SK-N-SH (cell line): ENCODE results near the gene SNX22. TPM values are rescaled to one million over a fixed set of nuclear protein-coding genes. Genes with fewer than 3 reads are reported as not detected.

ENCODE experiments used
- CTCF ChIA-PET: fragments of 300-600, 350-600 bp; formaldehyde crosslinking; extraction: SDS; loops from one replicate; lab custom pipeline; 2021; lab: Yijun Ruan, JAX
- POLR2A ChIA-PET: fragments of 350-600 bp; sonication (Branson Sonifier 250); formaldehyde crosslinking; extraction: SDS; loops from one replicate; lab custom pipeline; 2020; ENCODE audit warnings: antibody characterized with exemption, inconsistent platforms; lab: Yijun Ruan, JAX
- DNase-seq: peaks from one replicate; pipeline ENCODE4 v3.0.0; 2012
- H2AFZ ChIP-seq: fragments of 200-600 bp; sonication (generic); 2 replicates; pipeline ENCODE4 v1.8.1; 2016; ENCODE audit warnings: antibody characterized with exemption, mild to moderate bottlenecking, low read depth
- H3F3A ChIP-seq: fragments of 200-600 bp; sonication (generic); replicated peaks from 2 replicates; pipeline ENCODE3; 2016; ENCODE audit warnings: antibody characterized with exemption, mild to moderate bottlenecking; ENCODE audit not compliant: insufficient read depth
- H3K27ac ChIP-seq, 2 experiments: fragments of 200-500 bp in 1 of 2; fragments of 200-600 bp in 1 of 2; sonication (Bioruptor generic) in 1 of 2; sonication (generic), shearing (Covaris generic) in 1 of 2; 2 replicates each; pipeline versions ENCODE4 v1.5.1 to v1.6.1; 2014 to 2016; ENCODE audit warnings: low read depth in 2 of 2, inconsistent platforms in 1 of 2, low read length in 1 of 2, mild to moderate bottlenecking in 1 of 2, mixed read lengths in 1 of 2
- H3K27me3 ChIP-seq: fragments of 200-600 bp; sonication (generic), shearing (Covaris generic); 2 replicates; pipeline ENCODE4 v1.6.1; 2016; ENCODE audit warnings: mixed run types; ENCODE audit not compliant: insufficient read depth
- H3K36me3 ChIP-seq, 2 experiments: fragments of 200-500 bp in 1 of 2; fragments of 200-600 bp in 1 of 2; sonication (Bioruptor generic) in 1 of 2; sonication (generic) in 1 of 2; replicated peaks in 1 of 2; 2 replicates each; pipeline versions ENCODE3 to v1.5.1; 2014 to 2016; ENCODE audit warnings: low read length in 1 of 2, mild to moderate bottlenecking in 1 of 2; ENCODE audit not compliant: insufficient read depth in 2 of 2, control insufficient read depth in 1 of 2
- H3K4me1 ChIP-seq, 2 experiments: fragments of 200-500 bp in 1 of 2; fragments of 200-600 bp in 1 of 2; sonication (Bioruptor generic) in 1 of 2; sonication (generic), shearing (Covaris generic) in 1 of 2; 2 replicates each; pipeline versions ENCODE4 v1.5.1 to v1.6.1; 2014 to 2016; ENCODE audit warnings: low read depth in 1 of 2, low read length in 1 of 2, mixed run types in 1 of 2; ENCODE audit not compliant: insufficient read depth in 2 of 2, control insufficient read depth in 1 of 2
- H3K4me2 ChIP-seq: fragments of 200-600 bp; sonication (generic), shearing (Covaris generic); 2 replicates; pipeline ENCODE4 v1.6.1; 2017; ENCODE audit warnings: mixed run types
- H3K4me3 ChIP-seq, 2 experiments: fragments of 200-500 bp in 1 of 2; fragments of 200-600 bp in 1 of 2; sonication (Bioruptor generic) in 1 of 2; sonication (generic), shearing (Covaris generic) in 1 of 2; 2 replicates each; pipeline versions ENCODE4 v1.5.1 to v1.8.1; 2014 to 2016; ENCODE audit warnings: low read depth in 2 of 2, inconsistent platforms in 1 of 2, low read length in 1 of 2, mild to moderate bottlenecking in 1 of 2, mixed read lengths in 1 of 2, moderate library complexity in 1 of 2
- H3K79me2 ChIP-seq: fragments of 200-600 bp; sonication (generic); 2 replicates; pipeline ENCODE4 v1.8.1; 2017; ENCODE audit warnings: mild to moderate bottlenecking; ENCODE audit not compliant: insufficient read depth
- H3K9ac ChIP-seq: fragments of 200-600 bp; sonication (generic); 2 replicates; pipeline ENCODE4 v1.6.1; 2017; ENCODE audit warnings: mixed run types
- H3K9me2 ChIP-seq: fragments of 200-600 bp; sonication (generic); 2 replicates; pipeline ENCODE4 v1.6.1; 2017; ENCODE audit warnings: mixed run types
- H3K9me3 ChIP-seq: fragments of 200-600 bp; sonication (generic); 2 replicates; pipeline ENCODE4 v1.6.1; 2017; ENCODE audit warnings: mixed run types, mild to moderate bottlenecking, moderate library complexity
- H4K20me1 ChIP-seq: fragments of 200-600 bp; sonication (generic); 2 replicates; pipeline ENCODE4 v1.6.1; 2017; ENCODE audit warnings: mild to moderate bottlenecking, mixed run types; ENCODE audit not compliant: insufficient read depth
- CHD2 ChIP-seq: fragments of 150-350 bp; IDR thresholded peaks from 2 replicates; pipeline ENCODE4 v1.6.1; 2018; ENCODE audit warnings: low read length; ENCODE audit not compliant: partially characterized antibody
- CTCF ChIP-seq: fragments of 200-600 bp; sonication (generic); IDR thresholded peaks from 2 replicates; pipeline ENCODE4 v1.6.1; 2017; ENCODE audit warnings: antibody characterized with exemption, mild to moderate bottlenecking, moderate library complexity
- FOSL2 ChIP-seq: IDR thresholded peaks from 2 replicates; pipeline ENCODE4 v1.4.0; 2012; ENCODE audit warnings: low read depth, mild to moderate bottlenecking, moderate library complexity, borderline replicate concordance
- FOXJ3 ChIP-seq: sonication (generic); formaldehyde crosslinking; IDR thresholded peaks from 2 replicates; pipeline ENCODE4 v1.5.1; 2020; ENCODE audit warnings: mild to moderate bottlenecking, missing genetic modification reagents
- JUND ChIP-seq: IDR thresholded peaks from 2 replicates; pipeline ENCODE4 v1.4.0; 2012
- MAX ChIP-seq: IDR thresholded peaks from 2 replicates; pipeline ENCODE4 v1.4.0; 2012; ENCODE audit warnings: low read depth
- MEF2A ChIP-seq: IDR thresholded peaks from 2 replicates; pipeline ENCODE4 v1.4.0; 2012; ENCODE audit warnings: low read depth, borderline replicate concordance
- NFIC ChIP-seq: IDR thresholded peaks from 2 replicates; pipeline ENCODE4 v1.4.0; 2012; ENCODE audit warnings: borderline replicate concordance
- NRF1 ChIP-seq: IDR thresholded peaks from 2 replicates; pipeline ENCODE4 v1.6.1; 2012; ENCODE audit warnings: low read depth, mild to moderate bottlenecking, low read length
- POLR2AphosphoS5 ChIP-seq: IDR thresholded peaks from 2 replicates; pipeline ENCODE4 v1.6.1; 2012; ENCODE audit warnings: low read depth, low read length
- RFX5 ChIP-seq: IDR thresholded peaks from 2 replicates; pipeline ENCODE4 v1.6.1; 2012; ENCODE audit warnings: mild to moderate bottlenecking, improper control_type of control experiment, low read length
- SIN3A ChIP-seq: IDR thresholded peaks from 2 replicates; pipeline ENCODE4 v1.6.1; 2012; ENCODE audit warnings: low read depth, mild to moderate bottlenecking, low read length, moderate library complexity, borderline replicate concordance
- SMC3 ChIP-seq: IDR thresholded peaks from 2 replicates; pipeline ENCODE4 v1.6.1; 2012; ENCODE audit warnings: low read depth, low read length, improper control_type of control experiment
- TCF12 ChIP-seq: IDR thresholded peaks from 2 replicates; pipeline ENCODE4 v1.4.0; 2012
- TEAD4 ChIP-seq: IDR thresholded peaks from 2 replicates; pipeline ENCODE4 v1.4.0; 2012; ENCODE audit warnings: mild to moderate bottlenecking, borderline replicate concordance; ENCODE audit not compliant: insufficient read depth
- USF2 ChIP-seq: fragments of 150-350 bp; IDR thresholded peaks from 2 replicates; pipeline ENCODE4 v1.6.1; 2017; ENCODE audit warnings: antibody characterized with exemption, low read length, low read depth, borderline replicate concordance
- YY1 ChIP-seq: IDR thresholded peaks from 2 replicates; pipeline ENCODE4 v1.4.0; 2012; ENCODE audit warnings: low read depth, mild to moderate bottlenecking
- ZBTB33 ChIP-seq: IDR thresholded peaks from 2 replicates; pipeline ENCODE4 v1.4.0; 2012; ENCODE audit warnings: low read depth, borderline replicate concordance
- WGBS: methylation state at CpG from one replicate; pipeline ENCODE4 v1.1.6; 2017; ENCODE audit warnings: low lambda C conversion rate; 5-methylcytosine and 5-hydroxymethylcytosine counted together
- polyA plus RNA-seq, 3 experiments: library from polyadenylated mRNA; depleted of rRNA; stranded (reverse); fragments of >200 nt; gene quantifications; 2 replicates each; pipeline ENCODE4 v1.2.3, GENCODE V29; 2012

Gene SNX22
- polyA plus RNA-seq, 1 of the 3 experiments (the other 2 are of a cell fraction), result 0.94 TPM

GRCh38 chr15:64110950-64111678 lies 40.4 kb upstream of the SNX22 start:
- TF ChIP-seq NRF1, result no peak
- no peak for TF ChIP-seq CHD2
- no peak for TF ChIP-seq POLR2AphosphoS5
- no peak for TF ChIP-seq FOSL2
- TF ChIP-seq RFX5, result no peak
- no peak for TF ChIP-seq JUND
- TF ChIP-seq USF2, result no peak
- no peak for TF ChIP-seq TEAD4
- no peak for TF ChIP-seq FOXJ3 (CRISPR knock-in tag)
- TF ChIP-seq YY1, result no peak
- TF ChIP-seq SIN3A, result no peak
- TF ChIP-seq MAX, result no peak
- no peak for TF ChIP-seq SMC3
- TF ChIP-seq, all 33 proteins: peak for 0
- peaks cover 26 to 38% of the 10 kb centered on the region in 2 experiments for H3K36me3 ChIP-seq
- peaks cover 70% of the 10 kb centered on the region for H3K79me2 ChIP-seq
- H3K9me2 ChIP-seq, result no peaks in the 10 kb centered on the region
- peaks cover 2% of the 10 kb centered on the region for H3F3A ChIP-seq
- POLR2A ChIA-PET, result no interaction called here
- H2AFZ ChIP-seq, result no peak overlapping the region
- CTCF ChIA-PET, result interaction anchor here (0.8 to 3.1 kb wide), 2 partner anchors 36 to 42 kb away, joined by 3 to 11 read pairs; no protein-coding TSS in a partner anchor
- no peak overlapping the region for H3K27ac ChIP-seq
- H3K27me3 ChIP-seq, result no peaks in the 10 kb centered on the region
- H3K9ac ChIP-seq, result no peak overlapping the region
- H4K20me1 ChIP-seq, result peaks cover 42% of the 10 kb centered on the region
- DNase-seq, result no peak
- no peak overlapping the region for H3K4me2 ChIP-seq
- H3K9me3 ChIP-seq, result no peaks in the 10 kb centered on the region
- no peak overlapping the region for H3K4me3 ChIP-seq
- H3K4me1 ChIP-seq, result no peaks in the 10 kb centered on the region; a peak in 2 of 4 replicates
- WGBS, result 96% methylated on average over 3 of the region's 3 CpGs

- ChIA-PET POLR2A (no interaction called here), CTCF (interaction anchor here (0.6 to 3.1 kb wide), 2 partner anchors 42 to 641 kb away, joined by 3 to 11 read pairs; no protein-coding TSS in a partner anchor)
- peaks cover 64% of the 10 kb centered on the region for H3K79me2 ChIP-seq
Measured at GRCh38 chr15:64111679-64112050, 39.9 kb upstream of the SNX22 start.

More at GRCh38 chr15:64111679-64112050, 39.9 kb upstream of the SNX22 start:
- H3K4me1 ChIP-seq, result no peaks in the 10 kb centered on the region; a peak in 2 of 4 replicates
- peaks cover 37% of the 10 kb centered on the region for H4K20me1 ChIP-seq
- H3K9me2 ChIP-seq, result no peaks in the 10 kb centered on the region
- no peaks in the 10 kb centered on the region for H3K9me3 ChIP-seq
- no peak overlapping the region for H3K9ac ChIP-seq
- WGBS, result 90% methylated on average over 3 of the region's 3 CpGs
- H3K36me3 ChIP-seq, result peaks cover 32 to 44% of the 10 kb centered on the region in 2 experiments
- no peak overlapping the region for H3K4me3 ChIP-seq
- no peak for DNase-seq
- no peak overlapping the region for H3K4me2 ChIP-seq
- TF ChIP-seq ZBTB33 (no peak), CTCF (no peak), TCF12 (no peak), USF2 (no peak), MAX (no peak), MEF2A (no peak), TEAD4 (no peak), NFIC (no peak), FOXJ3 (CRISPR knock-in tag) (no peak), CHD2 (no peak)
- TF ChIP-seq, all 33 proteins: peak for 0
- no peak overlapping the region for H2AFZ ChIP-seq
- no peak overlapping the region for H3K27ac ChIP-seq
- no peaks in the 10 kb centered on the region for H3F3A ChIP-seq
- H3K27me3 ChIP-seq, result no peaks in the 10 kb centered on the region
